ENCODE data around the gene LRRC26.

The LRRC26 gene

DNA sequence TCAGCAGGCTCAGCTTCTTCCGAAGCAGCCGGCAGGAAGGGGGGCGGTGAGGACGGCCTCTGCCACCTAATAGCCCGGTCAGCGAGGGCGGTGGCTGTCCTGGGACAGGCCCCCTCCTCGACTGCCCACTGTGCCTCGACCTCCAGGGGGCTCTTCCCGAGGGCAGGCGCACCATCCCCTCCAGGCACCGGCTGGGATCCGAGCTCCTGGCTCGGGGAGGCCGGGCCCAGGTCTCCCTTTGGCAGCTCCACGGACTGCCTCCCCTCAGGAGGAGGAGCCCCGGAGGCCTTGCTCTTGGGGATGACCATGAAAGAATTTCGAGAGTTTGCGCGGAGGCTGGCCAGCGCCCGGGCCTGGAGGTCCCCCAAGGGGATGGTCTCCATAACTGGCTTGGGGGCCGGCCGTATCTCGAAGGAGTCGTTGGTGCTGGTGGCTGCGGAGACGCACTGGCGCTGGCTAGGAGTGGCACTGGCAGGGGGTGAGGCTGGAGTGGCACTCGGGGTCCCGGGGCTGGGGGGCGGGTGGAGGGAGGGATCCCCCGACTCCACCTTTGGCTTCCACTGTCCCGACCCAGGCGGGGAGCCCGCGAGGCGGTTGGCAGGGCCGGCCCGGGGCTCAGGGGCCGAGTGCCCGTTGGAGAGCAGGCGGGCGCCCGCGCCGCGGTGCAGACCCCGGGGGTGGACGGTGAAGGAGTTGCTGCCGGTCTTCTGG lies 29.7 kb upstream of the LRRC26 start:
- H4K20me1 ChIP-seq (ENCODE audit: insufficient read depth), result no peaks in the 10 kb centered on the region
- H3K4me1 ChIP-seq (ENCODE audit: low read depth, poor library complexity, severe bottlenecking), result peaks cover 23% of the 10 kb centered on the region
- no peaks in the 10 kb centered on the region for H3K27me3 ChIP-seq (ENCODE audit: insufficient read depth, low read depth)
- no peak overlapping the region for H3K27ac ChIP-seq
- H3K4me3 ChIP-seq (IDR thresholded peaks at IDR 0.05; ENCODE audit: insufficient read depth, low read depth, low read length), result no peak overlapping the region
- H3K36me3 ChIP-seq (ENCODE audit: insufficient read depth), result no peaks in the 10 kb centered on the region
- H2AFZ ChIP-seq (ENCODE audit: low read depth), result no peak overlapping the region
- H3K9ac ChIP-seq, result no peak overlapping the region
- H3K4me2 ChIP-seq, result peak overlapping the region; percentile 51; the same call in 1 of the 2 replicates
- H3K79me2 ChIP-seq (ENCODE audit: insufficient read depth, low read depth), result peaks cover 19% of the 10 kb centered on the region
- TF ChIP-seq, protein P1, sequence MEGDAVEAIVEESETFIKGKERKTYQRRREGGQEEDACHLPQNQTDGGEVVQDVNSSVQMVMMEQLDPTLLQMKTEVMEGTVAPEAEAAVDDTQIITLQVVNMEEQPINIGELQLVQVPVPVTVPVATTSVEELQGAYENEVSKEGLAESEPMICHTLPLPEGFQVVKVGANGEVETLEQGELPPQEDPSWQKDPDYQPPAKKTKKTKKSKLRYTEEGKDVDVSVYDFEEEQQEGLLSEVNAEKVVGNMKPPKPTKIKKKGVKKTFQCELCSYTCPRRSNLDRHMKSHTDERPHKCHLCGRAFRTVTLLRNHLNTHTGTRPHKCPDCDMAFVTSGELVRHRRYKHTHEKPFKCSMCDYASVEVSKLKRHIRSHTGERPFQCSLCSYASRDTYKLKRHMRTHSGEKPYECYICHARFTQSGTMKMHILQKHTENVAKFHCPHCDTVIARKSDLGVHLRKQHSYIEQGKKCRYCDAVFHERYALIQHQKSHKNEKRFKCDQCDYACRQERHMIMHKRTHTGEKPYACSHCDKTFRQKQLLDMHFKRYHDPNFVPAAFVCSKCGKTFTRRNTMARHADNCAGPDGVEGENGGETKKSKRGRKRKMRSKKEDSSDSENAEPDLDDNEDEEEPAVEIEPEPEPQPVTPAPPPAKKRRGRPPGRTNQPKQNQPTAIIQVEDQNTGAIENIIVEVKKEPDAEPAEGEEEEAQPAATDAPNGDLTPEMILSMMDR (conservative IDR thresholded peaks at IDR 0.05; ENCODE audit: low read depth, low read length), result no peak

DNA sequence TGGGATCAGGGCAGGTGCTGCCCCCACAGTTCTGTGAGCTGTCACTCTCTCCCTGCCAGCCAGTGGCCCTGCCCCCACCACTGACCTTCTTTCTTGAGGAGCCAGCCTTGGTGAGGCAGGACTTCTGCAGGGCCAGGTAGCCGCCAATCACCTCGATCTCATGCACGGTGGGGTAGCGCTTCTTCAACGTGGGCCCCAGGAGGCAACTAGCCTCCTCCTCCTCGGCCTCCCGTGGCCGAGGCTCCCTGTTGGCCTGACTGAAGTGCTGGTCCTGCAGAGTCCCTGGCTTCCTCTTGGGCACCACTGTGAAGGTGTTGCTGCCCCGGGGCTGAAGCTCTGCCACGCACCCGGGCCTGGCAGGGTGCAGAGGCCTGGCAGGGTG lies 29.0 kb upstream of the LRRC26 start:
- Histone ChIP-seq H3K4me1 (ENCODE audit: low read depth, poor library complexity, severe bottlenecking) (peaks cover 17% of the 10 kb centered on the region), H3K36me3 (ENCODE audit: insufficient read depth) (no peaks in the 10 kb centered on the region), H4K20me1 (ENCODE audit: insufficient read depth) (no peaks in the 10 kb centered on the region), H3K27ac (no peak overlapping the region), H2AFZ (ENCODE audit: low read depth) (no peak overlapping the region), H3K79me2 (ENCODE audit: insufficient read depth, low read depth) (peaks cover 13% of the 10 kb centered on the region; the same call in 1 of the 2 replicates), H3K27me3 (ENCODE audit: insufficient read depth, low read depth) (no peaks in the 10 kb centered on the region), H3K4me3 (IDR thresholded peaks at IDR 0.05; ENCODE audit: insufficient read depth, low read depth, low read length) (no peak overlapping the region), H3K9ac (no peak overlapping the region), H3K4me2 (0 out of 2 replicates have a peak overlapping the region, but pooled peaks have one; percentile 51)
- TF ChIP-seq, protein P1 (conservative IDR thresholded peaks at IDR 0.05; ENCODE audit: low read depth, low read length), result no peak

DNA sequence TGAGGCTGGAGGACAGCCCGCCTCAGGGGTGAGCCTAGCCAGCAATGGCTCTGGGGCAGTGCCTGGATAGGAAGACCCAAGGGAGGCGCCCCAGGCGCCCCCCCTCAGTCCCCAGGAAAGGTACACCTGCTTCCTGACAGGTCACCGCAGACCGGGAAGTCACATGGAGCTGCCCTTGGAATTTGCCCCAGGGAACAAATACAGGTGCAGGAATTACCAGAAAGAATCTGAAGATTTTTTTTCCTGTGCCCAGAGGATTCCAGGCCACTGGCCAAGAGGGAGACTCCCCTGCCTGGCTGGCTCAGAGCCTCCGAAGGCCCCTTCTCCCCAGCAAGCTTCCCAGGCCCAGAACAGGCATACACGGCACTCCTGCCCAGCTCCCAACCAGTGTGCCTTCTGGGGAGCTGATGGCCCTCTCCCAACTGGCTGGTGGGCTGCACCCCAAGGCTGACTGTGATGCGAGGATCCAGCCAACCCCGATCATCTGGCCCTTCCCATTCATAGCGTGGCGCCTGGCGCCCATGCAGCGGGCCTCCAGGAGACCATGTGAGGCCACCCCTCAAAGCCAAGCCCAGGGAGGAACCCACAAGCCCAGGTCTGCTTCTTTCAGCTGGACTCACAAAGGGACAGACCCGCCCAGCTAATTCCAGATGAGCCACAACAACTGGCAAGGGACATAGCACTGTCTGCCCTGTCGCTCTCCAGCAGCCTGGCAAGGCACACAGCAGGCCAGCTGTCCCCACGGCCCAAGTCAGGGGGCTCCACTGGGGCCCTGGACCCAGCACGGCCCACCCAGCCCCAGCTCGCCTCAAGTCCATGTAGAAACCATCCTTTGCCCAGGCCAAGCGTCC lies 28.4 kb upstream of the LRRC26 start:
- no peak overlapping the region for H2AFZ ChIP-seq (ENCODE audit: low read depth)
- no peaks in the 10 kb centered on the region for H4K20me1 ChIP-seq (ENCODE audit: insufficient read depth)
- TF ChIP-seq, protein P1 (conservative IDR thresholded peaks at IDR 0.05; ENCODE audit: low read depth, low read length), result no peak
- H3K79me2 ChIP-seq (ENCODE audit: insufficient read depth, low read depth), result 0 out of 2 replicates have a peak, but pooled peaks cover 11% of the 10 kb centered on the region
- H3K27me3 ChIP-seq (ENCODE audit: insufficient read depth, low read depth), result no peaks in the 10 kb centered on the region
- peaks cover 15% of the 10 kb centered on the region for H3K4me1 ChIP-seq (ENCODE audit: low read depth, poor library complexity, severe bottlenecking)
- no peaks in the 10 kb centered on the region for H3K36me3 ChIP-seq (ENCODE audit: insufficient read depth)
- H3K27ac ChIP-seq, result no peak overlapping the region
- H3K4me2 ChIP-seq, result no peak overlapping the region
- H3K9ac ChIP-seq, result no peak overlapping the region
- H3K4me3 ChIP-seq (IDR thresholded peaks at IDR 0.05; ENCODE audit: insufficient read depth, low read depth, low read length), result no peak overlapping the region

DNA sequence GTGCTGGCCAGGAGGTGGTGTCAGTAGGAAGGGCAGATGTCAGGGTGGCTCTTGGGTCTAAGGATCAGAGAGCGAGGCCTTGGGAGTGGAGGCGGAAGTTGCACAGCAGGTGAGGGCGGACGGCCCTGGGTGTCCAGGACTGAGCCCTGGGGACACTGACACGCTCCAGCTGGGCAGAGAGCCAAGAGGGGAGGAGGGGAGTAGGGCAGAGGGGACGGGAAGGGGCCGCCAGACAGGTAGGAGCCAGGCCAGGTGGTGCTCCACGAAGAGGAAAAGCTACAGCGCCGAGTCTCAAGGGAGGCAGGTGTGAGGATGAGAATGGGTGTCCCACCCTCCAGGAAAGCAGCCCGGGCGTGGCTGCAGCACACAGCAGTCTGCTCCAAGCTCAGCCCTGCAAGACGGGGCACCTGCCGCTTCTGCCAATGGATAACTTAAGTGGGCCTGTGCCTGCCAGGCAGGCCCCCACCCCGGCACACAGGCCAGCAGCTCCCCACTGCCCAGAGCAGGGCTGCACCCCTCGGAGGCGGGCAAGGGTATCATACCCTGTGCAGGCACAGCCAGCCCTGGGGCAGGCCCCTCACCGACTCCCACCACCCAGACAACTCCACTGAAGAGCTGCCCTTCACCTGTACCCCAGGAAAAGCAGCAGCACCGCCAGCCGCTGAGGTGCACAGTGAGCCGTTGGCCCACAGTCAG lies 25.8 kb upstream of the LRRC26 start:
- Histone ChIP-seq H4K20me1 (ENCODE audit: insufficient read depth) (no peaks in the 10 kb centered on the region), H3K36me3 (ENCODE audit: insufficient read depth) (no peaks in the 10 kb centered on the region), H3K27ac (no peak overlapping the region), H3K9ac (no peak overlapping the region), H3K79me2 (ENCODE audit: insufficient read depth, low read depth) (no peaks in the 10 kb centered on the region), H2AFZ (ENCODE audit: low read depth) (no peak overlapping the region), H3K4me1 (ENCODE audit: low read depth, poor library complexity, severe bottlenecking) (peaks cover 5% of the 10 kb centered on the region), H3K27me3 (ENCODE audit: insufficient read depth, low read depth) (no peaks in the 10 kb centered on the region), H3K4me3 (IDR thresholded peaks at IDR 0.05; ENCODE audit: insufficient read depth, low read depth, low read length) (no peak overlapping the region), H3K4me2 (no peak overlapping the region)
- TF ChIP-seq, protein P1 (conservative IDR thresholded peaks at IDR 0.05; ENCODE audit: low read depth, low read length), result no peak
